Left renal cortex interstitium (tissue), 4 donors: ENCODE measurements around the gene DEDD2. TPM values are rescaled to one million over a fixed set of nuclear protein-coding genes. Genes with fewer than 3 reads are reported as not detected.

ENCODE experiments used
- DNase-seq, 4 donors: peaks; one replicate each; pipeline ENCODE4 v3.0.0-alpha.2; 2013; ENCODE audit warnings: low read depth in 4 of 4, low spot score in 2 of 4, missing footprints in 1 of 4
- polyA plus RNA-seq, 4 donors: library from polyadenylated mRNA; unstranded; fragments of 120-200 nt; gene quantifications; one replicate each; pipeline ENCODE4 v1.2.1, GENCODE V29; 2013; ENCODE audit not compliant: insufficient read length in 4 of 4

The DEDD2 gene
- polyA plus RNA-seq, 4 donors, result 22.6 to 36.7 (median 28.8) TPM

- no peak for DNase-seq
These were observed 65.4 kb downstream of the DEDD2 start for GRCh38 chr19:42151782-42152684.

GRCh38 chr19:42150911-42151361, 66.5 kb downstream of the DEDD2 start:
- DNase-seq, result no peak

- no peak for DNase-seq
These were observed 67.1 kb downstream of the DEDD2 start for GRCh38 chr19:42150364-42150763.

GRCh38 chr19:42149447-42150202, 67.9 kb downstream of the DEDD2 start:
- DNase-seq, result no peak

Other genes with a start within 250 kb of the DEDD2 start
- 1 to 10 TPM in 1 of 4 donors, under 1 TPM in 1, not detected in 2; 0.23 to 2.1 TPM for gene ATP1A3, start 223.4 kb downstream of the DEDD2 start, polyA plus RNA-seq
- gene GRIK5, start 147.5 kb downstream of the DEDD2 start, polyA plus RNA-seq, result 10 to 100 TPM; 20.3 to 33.9 (median 25.9) TPM
- 10 to 100 TPM; 12.7 to 20.2 (median 16.8) TPM for gene ZNF574, start 141.5 kb downstream of the DEDD2 start, polyA plus RNA-seq
- under 1 TPM; 0.81 to 0.95 (median 0.91) TPM for gene POU2F2, start 85.2 kb downstream of the DEDD2 start, polyA plus RNA-seq
- gene ZNF526, start 2.6 kb upstream of the DEDD2 start, polyA plus RNA-seq, result 1 to 10 TPM; 7.4 to 9.7 (median 8.3) TPM
- gene GSK3A, start 24.9 kb upstream of the DEDD2 start, polyA plus RNA-seq, result 10 to 100 TPM; 66.0 to 89.0 (median 73.6) TPM
- gene ERF, start 37.5 kb upstream of the DEDD2 start, polyA plus RNA-seq, result 10 to 100 TPM; 52.0 to 92.6 (median 77.4) TPM
- gene CIC, start 51.6 kb upstream of the DEDD2 start, polyA plus RNA-seq, result 10 to 100 TPM; 35.5 to 77.9 (median 61.9) TPM
- 1 to 10 TPM; 1.4 to 2.9 (median 2.1) TPM for gene PRR19, start 84.5 kb upstream of the DEDD2 start, polyA plus RNA-seq
- 100 to 1,000 TPM in 1 of 4 donors, 10 to 100 TPM in 3; 66.3 to 106 (median 86.4) TPM for gene PAFAH1B3, start 84.9 kb upstream of the DEDD2 start, polyA plus RNA-seq
- 1 to 10 TPM in 1 of 4 donors, under 1 TPM in 3; 0.75 to 1.2 (median 0.90) TPM for gene TMEM145, start 95.6 kb upstream of the DEDD2 start, polyA plus RNA-seq
- gene MEGF8, start 108.0 kb upstream of the DEDD2 start, polyA plus RNA-seq, result 10 to 100 TPM; 35.3 to 49.2 (median 40.7) TPM
- gene CNFN, start 172.6 kb upstream of the DEDD2 start, polyA plus RNA-seq, result 1 to 10 TPM; 1.1 to 2.3 (median 1.8) TPM
- 10 to 100 TPM in 3 of 4 donors, 1 to 10 TPM in 1; 9.6 to 17.1 (median 13.2) TPM for gene LIPE, start 209.7 kb upstream of the DEDD2 start, polyA plus RNA-seq
- under 1 TPM in 3 of 4 donors, not detected in 1; 0.16 to 0.24 (median 0.20) TPM for gene CXCL17, start 225.3 kb upstream of the DEDD2 start, polyA plus RNA-seq